Measurements from ENCODE around the gene BCAS3.

Gene BCAS3

DNA sequence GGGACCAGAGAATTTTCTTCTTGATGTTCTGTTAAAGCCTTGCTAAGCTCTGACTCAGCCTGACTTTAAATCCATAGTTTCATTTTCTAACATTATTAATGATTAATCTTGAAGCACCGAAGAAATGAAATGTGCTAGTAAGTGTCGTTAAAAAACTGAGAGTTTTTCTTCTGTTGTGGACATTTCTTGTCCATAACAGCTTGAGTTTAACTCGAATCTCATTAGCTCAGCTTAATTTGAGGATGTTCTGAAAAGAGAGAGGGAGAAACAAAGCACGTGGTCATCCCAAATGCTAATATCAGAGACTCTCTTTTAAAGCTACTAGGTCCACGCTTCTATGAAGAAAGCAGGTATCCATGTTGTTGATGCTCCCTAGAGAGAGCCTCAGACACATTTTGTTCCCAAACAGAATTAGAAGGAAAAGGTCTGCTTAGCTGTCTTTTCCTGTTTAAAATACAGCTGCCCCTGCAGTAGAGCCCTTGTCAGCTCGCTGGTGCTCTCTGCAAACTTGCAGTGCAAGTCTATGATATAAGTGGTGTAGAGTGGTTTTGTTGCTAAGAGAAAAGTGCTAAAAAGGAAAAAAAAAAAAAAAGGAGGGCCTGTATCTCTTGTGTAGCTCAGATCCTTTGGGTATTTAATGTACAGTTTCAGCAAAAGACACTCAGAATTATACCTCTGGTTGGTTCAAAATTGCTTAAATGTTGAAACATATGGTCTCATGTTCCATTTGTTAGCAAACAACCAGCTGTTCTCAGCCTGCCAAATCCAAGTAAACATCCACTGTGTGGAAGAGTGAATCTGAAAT lies 530.9 kb downstream of the BCAS3 start:
- no peak for DNase-seq

DNA sequence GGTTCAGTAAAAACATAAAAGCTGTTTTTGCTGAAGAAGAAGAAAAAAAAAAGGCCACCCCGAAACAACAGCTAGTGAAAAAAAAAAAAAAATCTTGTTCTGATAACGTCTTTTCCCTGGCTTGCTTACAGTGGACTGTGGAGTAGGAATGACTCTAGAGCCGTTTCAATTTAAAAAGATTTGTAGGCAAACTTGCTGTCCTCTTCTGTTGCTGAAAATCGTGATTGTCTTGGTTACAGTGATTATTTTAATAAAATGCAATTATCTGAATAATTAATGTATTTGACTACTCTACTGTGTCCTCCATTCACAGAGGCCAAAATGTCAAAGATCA lies 531.4 kb downstream of the BCAS3 start:
- no peak for DNase-seq

DNA sequence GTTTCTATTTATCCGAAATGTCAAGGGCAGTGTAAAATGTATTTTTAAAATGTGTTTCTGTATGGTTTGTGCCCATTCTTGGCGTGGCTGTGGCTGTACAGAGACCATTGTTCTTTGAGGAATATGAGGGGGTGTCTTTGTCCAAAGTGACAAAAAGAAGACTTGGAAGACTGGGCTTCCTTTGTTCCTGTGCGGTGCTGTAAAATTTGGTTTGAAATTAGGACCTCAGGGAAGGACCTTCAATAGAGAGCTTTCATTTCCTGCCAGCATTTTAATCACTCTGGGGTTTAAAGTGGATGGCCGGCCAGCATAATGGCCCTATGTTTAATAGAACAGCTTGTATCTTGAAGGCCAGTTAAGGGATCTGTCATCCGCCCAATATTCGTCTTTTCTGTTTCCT lies 531.9 kb downstream of the BCAS3 start:
- DNase-seq: peak; percentile 4

DNA sequence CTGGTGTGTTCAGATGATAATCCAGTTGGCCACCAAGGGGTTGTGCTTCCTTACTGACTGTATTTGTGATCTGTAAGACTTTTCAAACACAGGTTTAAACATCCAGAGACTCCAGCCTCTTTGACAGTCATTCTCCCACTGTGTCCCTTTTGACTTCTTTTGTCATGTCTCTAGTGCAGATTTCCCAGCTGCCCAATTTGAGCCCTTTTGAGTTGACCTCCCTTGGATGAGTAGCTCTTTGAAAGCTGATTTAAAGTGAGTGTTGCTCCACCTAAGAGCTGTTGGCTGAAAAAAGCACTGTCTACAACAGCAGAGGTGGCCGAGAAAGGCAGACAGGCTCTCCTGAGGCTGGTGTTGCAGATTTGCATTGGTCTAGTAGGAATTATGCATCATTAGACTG lies 533.6 kb downstream of the BCAS3 start:
- DNase-seq: no peak

DNA sequence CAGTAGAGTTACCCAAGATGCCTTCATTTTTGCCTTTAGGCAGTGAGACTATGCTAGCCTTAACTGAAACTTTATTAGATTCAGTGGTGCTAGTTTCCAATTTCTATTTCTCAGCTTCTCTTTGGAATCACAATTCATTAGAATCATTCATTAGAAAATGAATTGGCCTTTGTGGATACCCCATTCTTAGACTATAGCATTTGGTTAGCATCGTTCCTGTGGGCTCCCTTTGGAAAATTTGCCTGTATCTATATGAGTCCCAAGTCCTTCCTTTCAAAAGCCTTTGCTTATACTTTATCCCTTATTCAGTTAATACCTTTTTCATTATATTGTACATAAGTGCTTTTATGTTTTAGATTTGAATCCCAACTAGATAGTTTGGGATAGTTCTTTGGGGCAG lies 535.0 kb downstream of the BCAS3 start:
- no peak for DNase-seq

DNA sequence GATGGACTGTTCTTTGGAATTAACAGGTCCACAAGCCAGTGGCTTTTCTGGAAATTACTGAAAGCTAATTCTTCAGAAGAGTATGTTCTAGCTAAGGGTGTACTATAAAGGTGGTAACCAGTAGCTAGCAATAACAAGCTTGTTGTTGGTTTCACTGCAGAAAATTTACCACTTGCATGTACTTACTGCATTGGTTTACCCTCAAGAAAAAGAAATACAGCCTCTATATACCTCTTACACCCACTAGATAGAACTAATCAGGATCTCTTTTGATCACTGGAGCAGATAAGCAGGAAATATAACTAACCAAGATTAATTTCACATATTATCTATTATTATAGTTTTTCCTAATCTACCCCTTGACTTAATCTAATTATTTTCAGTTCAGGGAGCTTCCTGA lies 537.1 kb downstream of the BCAS3 start:
- no peak for DNase-seq

DNA sequence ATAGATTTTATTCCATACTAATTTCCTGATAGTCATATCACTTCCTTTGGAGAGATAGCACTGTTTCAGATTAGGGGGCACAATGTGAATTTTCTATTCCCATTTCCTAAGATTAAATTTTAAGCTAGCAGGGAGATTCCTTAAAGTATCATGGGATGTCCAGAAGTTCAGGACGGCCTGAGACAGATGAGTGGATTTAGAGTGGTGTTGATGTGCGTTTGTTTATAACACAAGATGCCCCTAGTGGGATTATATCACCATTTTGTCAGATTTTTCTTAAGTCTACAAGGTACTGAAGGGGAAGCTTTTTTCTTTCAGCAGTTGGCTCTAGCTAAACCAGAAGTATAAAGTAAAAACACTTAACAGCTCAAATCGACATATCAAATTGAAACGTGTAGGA lies 538.4 kb downstream of the BCAS3 start:
- no peak for DNase-seq

DNA sequence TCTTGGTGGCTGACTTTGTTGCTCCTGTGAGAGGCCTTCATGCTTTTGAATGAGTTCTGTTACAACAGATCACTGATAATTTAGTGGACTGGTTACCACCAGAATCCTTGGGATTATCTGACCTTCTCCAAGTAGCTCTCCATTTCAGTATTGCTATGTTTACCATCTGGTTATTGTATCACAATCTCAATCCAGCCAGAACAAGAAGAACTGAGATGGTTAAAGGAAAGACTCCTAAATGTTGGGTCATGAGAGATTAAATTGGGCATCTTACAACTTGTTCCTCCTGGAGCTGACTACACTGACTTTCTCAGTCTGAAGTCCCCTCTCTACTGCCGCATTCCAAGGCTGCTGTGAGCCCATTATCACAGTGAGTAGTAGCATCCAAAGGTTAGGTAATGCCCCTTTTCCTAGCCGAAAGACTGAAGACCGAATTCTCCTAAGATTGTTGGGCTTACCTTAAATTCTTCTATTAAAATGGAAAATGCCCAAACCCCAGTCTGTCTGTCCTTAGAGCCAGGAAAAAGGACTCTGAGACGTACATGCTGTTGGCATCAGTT lies 540.3 kb downstream of the BCAS3 start:
- no peak for DNase-seq

DNA sequence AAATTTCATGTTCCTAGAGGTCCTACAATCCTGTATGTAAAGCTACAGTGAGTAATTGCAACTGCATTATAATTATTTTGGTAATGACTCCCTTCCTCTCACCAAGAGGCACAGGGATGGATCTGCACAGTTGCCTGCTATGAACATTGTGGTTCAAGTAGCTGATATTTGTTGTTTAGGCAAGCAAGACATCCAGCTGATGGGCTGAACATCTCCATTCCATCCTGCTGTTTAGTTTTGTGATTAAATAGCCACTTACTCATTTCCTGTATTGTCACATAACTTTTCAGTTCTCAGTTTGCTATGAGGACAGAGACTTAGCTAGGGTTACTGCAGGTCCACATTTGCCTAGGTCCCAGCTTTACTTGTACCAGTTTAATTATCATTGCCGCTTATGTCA lies 540.8 kb downstream of the BCAS3 start:
- no peak for DNase-seq

DNA sequence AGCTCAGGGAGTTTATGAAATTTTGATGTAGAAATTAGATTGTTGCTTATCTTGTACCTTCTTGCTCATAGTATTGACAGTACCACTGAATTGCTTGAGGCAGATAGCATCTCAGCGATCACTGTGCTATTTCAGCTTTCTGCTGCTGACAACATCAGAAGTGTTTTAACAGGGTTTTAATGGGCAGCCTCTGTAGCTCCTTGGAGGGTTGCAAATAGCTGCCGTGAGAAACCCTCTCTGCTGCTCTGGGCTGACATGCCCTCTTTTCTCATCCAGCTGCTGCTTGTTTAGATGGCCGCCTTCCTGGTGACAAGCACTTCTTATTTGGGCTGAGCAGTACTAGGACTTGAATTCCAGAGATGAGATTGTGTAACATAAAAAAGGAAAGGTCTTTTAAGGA lies 541.8 kb downstream of the BCAS3 start:
- DNase-seq: no peak

DNA sequence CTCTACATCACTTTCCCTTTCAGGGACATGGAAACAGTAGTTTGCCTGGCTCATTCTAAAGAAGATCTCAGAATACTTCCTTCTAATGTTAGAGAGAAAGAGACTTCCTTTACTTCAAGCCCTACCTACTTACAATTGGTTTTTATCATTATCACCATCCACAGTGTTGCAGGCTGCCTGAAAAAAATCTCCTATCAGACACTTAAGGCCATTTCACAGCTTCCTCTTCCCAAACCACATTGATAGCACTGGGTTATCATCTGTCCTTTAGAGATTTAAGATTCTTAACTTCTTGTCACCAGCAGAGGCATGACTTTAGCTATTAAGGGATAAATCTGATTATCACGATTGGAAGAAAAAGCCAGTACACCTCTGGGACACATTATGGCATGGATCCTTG lies 543.5 kb downstream of the BCAS3 start:
- no peak for DNase-seq

DNA sequence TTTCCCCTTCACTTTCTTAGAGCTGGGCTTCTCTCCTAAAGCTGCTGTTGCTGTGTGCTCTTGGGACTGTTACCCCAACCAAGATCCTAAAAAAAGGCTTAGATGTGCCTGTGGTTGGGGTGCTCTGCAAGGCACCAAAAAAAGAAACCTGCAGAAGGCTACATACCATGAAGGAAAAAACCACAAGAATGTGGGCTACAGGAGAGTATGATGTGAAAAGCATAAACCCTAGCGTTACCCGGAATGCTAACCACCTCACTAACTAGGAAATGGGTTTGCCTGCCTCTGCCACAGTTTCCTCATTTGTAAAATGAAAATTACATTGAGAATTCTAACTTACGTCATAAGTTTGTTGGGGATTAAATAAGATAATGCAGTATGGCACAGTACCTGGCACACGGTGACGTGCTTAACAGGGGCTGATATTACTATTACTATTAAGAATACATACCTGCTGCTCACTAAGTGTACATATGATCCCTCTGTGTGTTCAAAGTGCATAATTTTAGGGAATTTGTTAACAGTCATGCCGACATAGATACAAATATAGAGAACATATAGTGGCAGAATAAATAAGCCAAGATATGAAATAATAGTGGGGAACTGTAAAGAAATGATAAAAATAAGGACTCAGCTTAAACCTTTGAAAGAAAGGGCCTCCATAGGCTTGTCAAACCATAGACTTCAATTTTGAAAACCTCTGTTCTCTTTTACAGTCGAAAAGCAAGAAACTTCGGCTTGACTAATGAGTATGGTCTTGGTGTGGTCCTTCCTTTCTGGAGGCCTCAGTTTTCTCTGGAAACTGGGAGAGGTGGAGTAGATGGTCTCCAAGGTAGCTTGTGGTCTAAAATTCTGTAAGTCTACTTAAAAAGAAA lies 544.2 kb downstream of the BCAS3 start:
- DNase-seq: no peak

DNA sequence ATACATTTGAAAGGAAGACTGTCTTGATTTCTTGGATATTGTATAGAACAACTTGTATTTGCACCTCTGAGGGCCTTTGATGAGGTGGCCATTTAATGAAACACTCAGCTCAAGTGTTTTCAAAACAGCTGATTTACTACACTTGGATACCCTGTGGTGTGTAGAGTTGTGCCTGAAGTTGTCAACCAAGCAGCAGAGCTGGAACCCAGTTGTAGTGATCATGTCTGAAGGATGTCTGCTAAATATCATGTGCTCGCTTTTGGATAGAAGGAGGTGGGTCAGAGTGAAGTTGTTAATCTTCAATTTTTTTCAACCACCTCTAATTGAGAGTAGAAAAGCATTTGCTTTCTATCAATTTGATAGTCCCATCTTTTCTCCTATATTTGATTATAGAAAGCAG lies 546.1 kb downstream of the BCAS3 start:
- no peak for DNase-seq

DNA sequence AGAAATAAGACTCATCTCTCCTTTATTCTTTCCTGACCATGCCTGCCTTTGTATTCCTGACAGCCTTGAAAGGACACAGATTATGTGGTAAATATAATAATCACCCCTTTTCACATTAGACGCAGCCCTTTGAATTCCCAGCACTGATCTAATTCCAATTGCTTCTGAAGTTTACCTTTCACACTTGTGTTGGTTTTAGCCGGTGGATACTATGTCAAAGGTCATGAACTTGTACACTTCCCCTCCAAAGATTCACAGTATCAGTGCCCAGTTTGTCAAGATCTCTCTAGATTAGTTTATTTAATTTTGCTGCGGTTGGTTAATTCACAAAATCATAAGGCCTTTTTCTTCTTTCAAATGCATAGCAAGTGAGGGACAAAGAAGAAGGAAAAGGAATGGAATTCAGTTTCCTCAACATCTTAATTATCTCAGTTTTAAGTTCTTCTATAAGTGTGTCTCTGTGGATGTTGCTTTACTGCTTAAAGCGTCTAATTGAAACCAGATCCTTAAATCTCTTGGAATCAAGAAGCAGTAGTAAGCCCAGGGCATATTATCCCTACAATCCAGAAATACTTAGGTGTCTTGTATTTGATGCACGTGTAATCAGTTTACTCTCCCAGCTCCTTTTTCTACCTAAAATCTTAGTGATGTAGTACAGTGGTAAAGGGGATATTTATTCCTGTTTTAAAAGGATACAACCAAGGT lies 547.7 kb downstream of the BCAS3 start:
- no peak for DNase-seq

DNA sequence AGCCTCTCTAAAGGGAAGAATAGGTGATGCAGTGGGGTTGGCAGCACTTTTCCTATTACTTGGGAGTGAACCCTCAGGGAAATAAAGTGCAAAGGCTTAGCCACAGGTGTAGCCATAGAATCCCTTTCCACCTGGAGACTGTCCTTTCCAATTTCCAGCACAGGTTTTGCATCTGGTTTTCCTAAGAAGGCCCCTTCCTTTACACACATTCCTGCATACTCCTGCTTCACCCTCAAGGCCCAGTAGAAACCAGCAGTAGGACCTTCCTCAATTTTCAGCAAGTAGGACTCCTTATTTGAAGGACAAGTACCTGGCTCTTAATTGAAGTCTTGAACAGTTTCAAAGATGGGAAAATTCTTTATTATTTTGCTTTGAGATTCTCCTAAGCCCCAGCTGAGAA lies 550.2 kb downstream of the BCAS3 start:
- no peak for DNase-seq

DNA sequence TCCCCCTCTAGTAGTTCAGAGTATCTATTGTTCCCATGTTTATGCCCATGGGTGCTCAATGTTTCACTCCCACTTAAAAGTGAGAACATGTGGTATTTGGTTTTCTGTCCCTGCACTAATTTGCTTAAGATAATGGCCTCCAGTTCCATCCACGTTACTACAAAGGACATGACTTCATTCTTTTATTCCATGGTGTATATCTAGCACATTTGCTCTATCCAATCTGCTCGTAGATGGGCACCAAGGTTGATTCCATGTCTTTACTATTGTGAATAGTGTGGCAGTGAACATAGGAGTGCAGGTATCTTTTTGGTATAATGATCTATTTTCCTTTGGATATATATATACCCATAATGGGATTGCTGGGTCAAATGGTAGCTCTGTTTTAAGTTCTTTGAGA lies 552.8 kb downstream of the BCAS3 start:
- DNase-seq: no peak

DNA sequence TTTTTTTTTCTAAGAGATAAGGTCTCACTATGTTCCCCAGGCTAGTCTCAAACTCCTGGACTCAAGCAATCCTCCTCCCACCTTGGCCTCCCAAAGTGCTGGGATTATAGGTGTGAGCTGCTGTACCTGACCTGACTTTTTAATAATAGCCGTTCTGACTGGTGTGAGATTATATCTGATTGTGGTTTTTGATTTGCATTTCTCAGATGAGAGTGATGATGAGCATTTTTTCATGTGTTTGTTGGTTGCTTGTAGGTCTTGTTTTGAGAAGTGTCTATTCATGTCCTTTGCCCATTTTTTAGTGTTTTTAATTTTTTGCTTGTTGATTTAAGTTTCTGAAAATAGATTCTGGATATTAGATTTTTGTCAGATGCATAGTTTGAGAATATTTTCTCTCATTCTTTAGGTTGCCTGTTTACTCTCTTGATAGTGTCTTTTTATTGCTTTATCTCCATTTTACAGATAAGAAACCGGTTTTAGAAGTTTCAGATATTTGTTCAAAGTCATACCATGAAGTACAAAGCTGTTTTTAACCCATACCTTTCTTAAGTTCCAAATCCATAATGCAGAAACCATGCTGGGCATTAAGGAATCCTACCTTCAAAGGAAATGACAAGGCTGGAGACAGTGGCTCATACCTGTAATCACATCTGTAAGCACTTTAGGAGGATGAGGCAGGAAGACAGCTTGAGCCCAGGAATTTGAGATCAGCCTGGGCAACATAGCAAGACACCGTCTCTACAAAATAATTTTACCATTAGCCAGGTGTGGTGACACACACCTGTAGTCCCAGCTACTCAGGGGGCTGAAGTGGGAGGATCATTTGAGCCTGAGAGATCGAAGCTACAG lies 553.5 kb downstream of the BCAS3 start:
- DNase-seq: no peak

DNA sequence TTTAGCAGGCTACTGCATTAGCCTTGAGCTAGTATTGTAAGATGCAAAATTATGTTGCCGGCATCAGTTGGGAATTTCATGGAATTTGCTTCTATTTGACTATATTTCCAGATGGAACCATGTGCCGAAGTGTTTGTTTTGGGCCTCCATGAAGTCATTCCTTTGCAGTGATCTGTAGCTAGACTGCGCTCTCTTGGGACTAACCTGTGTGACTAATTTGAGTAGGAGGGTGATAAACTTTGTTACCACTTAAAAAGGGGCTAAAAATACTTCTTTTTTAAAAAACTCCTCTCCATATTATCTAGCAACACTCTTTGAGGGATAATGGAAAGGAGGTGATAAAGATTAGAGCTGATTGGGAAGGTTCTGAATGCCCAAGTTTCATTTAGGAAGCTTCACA lies 555.2 kb downstream of the BCAS3 start:
- DNase-seq: no peak

DNA sequence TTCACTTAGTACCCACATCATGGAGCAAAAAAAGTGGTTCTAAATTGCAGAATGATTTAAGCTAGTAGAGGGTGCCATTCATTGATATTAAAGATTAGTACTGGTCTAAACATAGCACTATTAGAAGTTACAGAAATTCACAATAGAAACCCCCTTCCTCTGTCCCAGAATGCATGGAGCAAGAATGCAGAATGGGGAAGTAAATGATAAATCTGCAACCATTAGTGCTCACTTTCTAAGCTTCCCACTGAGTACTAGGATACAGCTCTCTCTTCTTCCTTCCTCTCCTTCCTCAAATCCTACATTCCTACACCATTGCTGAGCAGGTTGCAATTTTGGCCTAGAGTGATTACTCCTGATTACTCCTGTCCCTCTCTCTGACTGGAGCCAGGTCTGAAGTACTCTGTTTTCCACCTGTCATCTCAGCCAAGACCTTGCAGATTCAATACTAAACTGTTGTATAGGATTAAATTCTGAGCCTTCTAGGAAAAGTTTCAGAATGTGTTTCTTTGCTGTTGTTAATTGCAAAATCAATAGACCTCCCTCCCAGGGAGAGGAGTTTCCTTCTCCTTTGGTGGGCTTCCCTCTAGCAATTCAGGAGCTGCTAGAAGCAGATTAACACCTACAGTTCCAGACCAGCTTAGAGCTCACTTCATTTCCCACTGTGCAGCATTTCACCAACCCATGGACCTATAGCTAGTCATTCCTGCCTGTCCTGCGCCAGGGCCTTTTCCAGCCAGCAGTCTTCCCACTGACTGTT lies 556.5 kb downstream of the BCAS3 start:
- no peak for DNase-seq

DNA sequence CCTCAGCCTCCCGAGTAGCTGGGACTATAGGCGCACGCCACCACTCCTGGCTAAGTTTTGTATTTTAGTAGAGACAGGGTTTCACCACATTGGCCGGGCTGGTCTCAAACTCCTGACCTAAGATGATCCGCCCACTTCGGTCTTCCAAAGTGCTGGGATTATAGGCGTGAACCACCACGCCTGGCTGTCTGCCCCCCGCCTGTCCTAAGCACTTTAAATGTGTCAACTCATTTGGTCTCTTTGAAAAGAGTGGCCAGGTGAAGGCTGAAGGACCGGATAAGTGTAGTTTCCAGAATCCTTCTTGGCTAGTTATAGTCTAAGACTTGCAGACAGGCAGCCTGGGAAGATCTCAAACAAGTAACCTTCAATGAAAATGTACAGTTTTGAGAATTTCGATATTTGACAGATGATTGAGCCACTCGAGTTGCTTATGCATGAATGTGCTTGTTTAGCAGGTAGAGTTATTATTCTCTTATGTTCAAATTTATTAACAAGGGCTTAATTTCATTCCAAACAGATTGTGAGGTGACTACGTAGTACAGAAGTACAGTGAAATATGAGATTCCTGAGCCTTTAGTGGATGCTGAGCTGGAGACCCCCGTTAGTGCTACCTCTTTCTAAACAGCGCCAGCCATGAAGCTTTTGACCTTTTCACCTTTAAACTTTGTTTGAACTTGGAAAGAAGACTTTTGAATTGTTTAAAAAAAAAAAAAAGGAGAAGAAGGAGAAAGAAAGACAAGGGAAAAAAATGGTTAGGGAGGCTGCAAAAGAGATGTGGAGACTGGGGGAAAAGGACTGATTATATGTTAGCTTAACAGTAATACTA lies 557.6 kb downstream of the BCAS3 start:
- DNase-seq: no peak

DNA sequence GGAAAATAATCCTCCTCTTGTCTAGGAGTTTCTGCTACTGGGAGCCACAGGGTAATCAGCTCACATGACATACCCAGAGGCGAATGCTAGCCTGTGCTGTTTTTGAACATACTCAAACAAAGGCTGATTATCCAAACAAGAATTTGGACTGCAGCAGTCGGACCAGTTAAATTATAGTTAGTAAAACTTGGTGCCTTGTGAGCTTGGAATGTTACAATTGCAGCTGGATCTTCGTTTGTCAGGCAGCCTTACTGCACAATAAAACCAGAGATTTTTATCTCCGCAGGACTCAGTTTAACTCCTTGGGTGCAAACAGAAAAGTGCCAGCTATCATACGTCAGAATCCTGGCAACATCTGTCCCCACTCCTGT lies 558.2 kb downstream of the BCAS3 start:
- DNase-seq: no peak
